HepG2 (cell line): ENCODE data around the gene SNRNP48. TPM values are rescaled to one million over a fixed set of nuclear protein-coding genes. Genes with fewer than 3 reads are reported as not detected.

Source experiments
- HCFC1 ChIP-seq: fragments of 150-350 bp; IDR thresholded peaks from 2 replicates; pipeline ENCODE4 v1.6.1; 2014; ENCODE audit warnings: low read depth, low read length
- HNF4G ChIP-seq, 2 experiments: sonication (generic) in 1 of 2; formaldehyde crosslinking in 1 of 2; IDR thresholded peaks; 2 replicates each; pipeline versions ENCODE4 v1.4.0 to v1.6.1; 2011 to 2020; ENCODE audit warnings: borderline replicate concordance in 2 of 2, low read depth in 2 of 2, mild to moderate bottlenecking in 2 of 2, low read length in 1 of 2, missing genetic modification reagents in 1 of 2, moderate library complexity in 1 of 2
- HOXA7 ChIP-seq: sonication (generic); formaldehyde crosslinking; IDR thresholded peaks from 2 replicates; pipeline ENCODE4 v1.8.1; 2022; ENCODE audit warnings: mild to moderate bottlenecking, missing genetic modification reagents, moderate library complexity
- MTA3 ChIP-seq: sonication (generic); formaldehyde crosslinking; IDR thresholded peaks from 2 replicates; pipeline ENCODE4 v1.4.0; 2020; ENCODE audit warnings: missing genetic modification reagents
- NCOR1 ChIP-seq: fragments of 200-600 bp; sonication (generic); IDR thresholded peaks from 2 replicates; pipeline ENCODE4 v1.7.0; 2017; ENCODE audit warnings: antibody characterized with exemption, low read length, borderline replicate concordance
- NFIC ChIP-seq: IDR thresholded peaks from 2 replicates; pipeline ENCODE4 v1.6.1; 2012; ENCODE audit warnings: mild to moderate bottlenecking, low read length, inconsistent platforms
- SAP130 ChIP-seq: IDR thresholded peaks from 2 replicates; pipeline ENCODE4 v1.6.1; 2016; ENCODE audit warnings: low read depth
- TOPORS ChIP-seq: sonication (generic); formaldehyde crosslinking; IDR thresholded peaks from 2 replicates; pipeline ENCODE4 v1.8.0; 2023; ENCODE audit warnings: mild to moderate bottlenecking, missing genetic modification reagents
- ZFP36L1 ChIP-seq: sonication (generic); formaldehyde crosslinking; IDR thresholded peaks from 2 replicates; pipeline ENCODE4 v1.8.0; 2022; ENCODE audit warnings: mild to moderate bottlenecking, missing genetic modification reagents, moderate library complexity
- ZKSCAN8 ChIP-seq: IDR thresholded peaks from 2 replicates; pipeline ENCODE4 v1.6.1; 2016; ENCODE audit warnings: borderline replicate concordance, missing genetic modification reagents, missing compliant biosample characterization
- ZNF44 ChIP-seq: sonication (generic); formaldehyde crosslinking; IDR thresholded peaks from 2 replicates; pipeline ENCODE4 v1.5.1; 2020; ENCODE audit warnings: mild to moderate bottlenecking, missing genetic modification reagents
- ZSCAN9 ChIP-seq: IDR thresholded peaks from 2 replicates; pipeline ENCODE4 v1.6.1; 2016; ENCODE audit warnings: borderline replicate concordance
- polyA plus RNA-seq, 8 experiments: library from polyadenylated mRNA; depleted of rRNA in 3 of 8; stranded (reverse) in 7 of 8; unstranded in 1 of 8; fragments of >200 nt; fragmentation: Illumina TruSeq in 4 of 8; extraction: Trizol in 4 of 8; gene quantifications; 2 replicates each; pipeline versions ENCODE4 v1.2.1 to v1.2.3, GENCODE V29; 2011 to 2016; ENCODE audit warnings: low read depth in 4 of 8, missing spikeins in 1 of 8, mixed read lengths in 1 of 8; ENCODE audit not compliant: insufficient read depth in 1 of 8
- total RNA-seq, 5 experiments: library from RNA; depleted of rRNA; stranded (reverse); fragments of >200 nt; fragmentation: Illumina TruSeq; extraction: Trizol; gene quantifications; 2 replicates each; pipeline ENCODE4 v1.2.3, GENCODE V29; 2016; ENCODE audit warnings: low read depth in 1 of 5
- TF ChIP-seq, protein P1 (sequence below): IDR thresholded peaks from 2 replicates; pipeline ENCODE4 v1.6.1; 2012; ENCODE audit warnings: low read length, improper control_type of control experiment
- TF ChIP-seq, protein P2 (sequence below): IDR thresholded peaks from 2 replicates; pipeline ENCODE4 v1.6.1; 2012; ENCODE audit warnings: low read depth, low read length, improper control_type of control experiment
- TF ChIP-seq, protein P3 (sequence below): sonication (generic); formaldehyde crosslinking; IDR thresholded peaks from 2 replicates; pipeline ENCODE4 v1.8.0; 2022; ENCODE audit warnings: missing genetic modification reagents, mild to moderate bottlenecking, inconsistent platforms, borderline replicate concordance
- TF ChIP-seq, protein P4 (sequence below): sonication (generic); formaldehyde crosslinking; IDR thresholded peaks from 2 replicates; pipeline ENCODE4 v1.8.1; 2022; ENCODE audit warnings: mild to moderate bottlenecking, missing genetic modification reagents
- TF ChIP-seq, protein P5 (sequence below): sonication (generic); formaldehyde crosslinking; IDR thresholded peaks from 2 replicates; pipeline ENCODE4 v1.8.1; 2022; ENCODE audit warnings: low read depth, mild to moderate bottlenecking, missing genetic modification reagents

The SNRNP48 gene
- total and polyA plus RNA-seq, 2 of the 13 experiments (the other 11 are each of a cell fraction or from before 2014, with no cell fraction given), result 17.5 to 47.5 TPM

DNA sequence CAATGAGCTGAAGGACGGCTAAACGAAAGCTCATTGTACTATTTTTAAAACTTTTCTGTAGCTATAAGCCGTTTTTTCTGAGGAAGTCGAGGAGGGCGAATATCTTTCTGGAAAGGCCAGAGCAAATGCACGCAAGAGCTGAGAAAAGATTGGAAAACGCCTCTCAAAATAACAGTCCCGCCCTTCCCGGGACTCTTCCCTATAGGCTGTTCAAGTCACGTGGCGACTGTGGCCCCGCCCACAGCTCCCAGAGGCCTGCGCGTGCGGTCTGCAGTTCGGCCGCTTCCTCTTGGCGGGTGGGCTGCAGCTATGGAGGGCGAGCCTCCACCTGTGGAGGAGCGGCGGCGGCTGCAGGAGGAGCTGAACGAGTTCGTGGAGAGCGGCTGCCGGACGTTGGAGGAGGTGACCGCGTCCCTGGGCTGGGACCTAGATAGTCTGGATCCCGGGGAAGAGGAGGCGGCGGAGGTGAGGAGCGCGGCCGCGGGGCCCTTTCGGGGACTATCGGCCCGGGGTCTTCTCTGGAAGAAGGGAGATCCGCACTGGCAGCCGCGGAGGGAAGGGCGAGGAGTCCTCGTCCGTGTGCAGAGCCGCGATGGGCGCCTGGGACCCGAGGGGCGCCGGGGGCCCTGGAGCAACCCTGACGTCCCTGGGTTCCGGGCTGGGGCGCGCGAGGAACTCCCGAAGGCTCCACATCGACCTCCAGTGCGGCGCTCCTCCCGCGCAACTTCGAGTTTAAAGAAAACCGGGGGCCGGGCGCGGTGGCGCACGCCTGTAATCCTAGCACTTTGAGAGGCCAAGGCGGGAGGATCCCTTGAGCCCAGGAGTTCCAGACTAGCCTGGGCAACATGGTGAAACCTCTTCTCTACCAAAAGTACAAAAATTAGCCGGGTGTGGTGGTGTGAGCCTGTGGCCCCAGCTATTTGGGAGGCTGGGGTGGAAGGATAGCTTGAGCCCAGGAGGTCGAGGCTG lies at the start of gene SNRNP48 (continued):
- TF ChIP-seq HCFC1 (no peak), MTA3 (no peak), HOXA7 (CRISPR knock-in tag) (no peak), ZKSCAN8 (CRISPR knock-in tag) (peak; percentile 62; the same call in 1 of the 2 replicates), TOPORS (no peak; the same call in 1 of the 2 replicates), NFIC (no peak), HNF4G (IDR thresholded peaks at IDR 0.05; ENCODE audit: borderline replicate concordance, low read depth, low read length) (no peak), HNF4G (CRISPR knock-in tag; IDR thresholded peaks at IDR 0.05; ENCODE audit: borderline replicate concordance, low read depth) (0 out of 2 replicates have a peak, but pooled peaks have one; percentile 34), ZFP36L1 (CRISPR knock-in tag) (0 out of 2 replicates have a peak, but pooled peaks have one; percentile 55), SAP130 (peak; percentile 96), NCOR1 (no peak), ZNF44 (no peak; the same call in 1 of the 2 replicates), ZSCAN9 (CRISPR knock-in tag) (peak; percentile 87)
- TF ChIP-seq, protein P1, sequence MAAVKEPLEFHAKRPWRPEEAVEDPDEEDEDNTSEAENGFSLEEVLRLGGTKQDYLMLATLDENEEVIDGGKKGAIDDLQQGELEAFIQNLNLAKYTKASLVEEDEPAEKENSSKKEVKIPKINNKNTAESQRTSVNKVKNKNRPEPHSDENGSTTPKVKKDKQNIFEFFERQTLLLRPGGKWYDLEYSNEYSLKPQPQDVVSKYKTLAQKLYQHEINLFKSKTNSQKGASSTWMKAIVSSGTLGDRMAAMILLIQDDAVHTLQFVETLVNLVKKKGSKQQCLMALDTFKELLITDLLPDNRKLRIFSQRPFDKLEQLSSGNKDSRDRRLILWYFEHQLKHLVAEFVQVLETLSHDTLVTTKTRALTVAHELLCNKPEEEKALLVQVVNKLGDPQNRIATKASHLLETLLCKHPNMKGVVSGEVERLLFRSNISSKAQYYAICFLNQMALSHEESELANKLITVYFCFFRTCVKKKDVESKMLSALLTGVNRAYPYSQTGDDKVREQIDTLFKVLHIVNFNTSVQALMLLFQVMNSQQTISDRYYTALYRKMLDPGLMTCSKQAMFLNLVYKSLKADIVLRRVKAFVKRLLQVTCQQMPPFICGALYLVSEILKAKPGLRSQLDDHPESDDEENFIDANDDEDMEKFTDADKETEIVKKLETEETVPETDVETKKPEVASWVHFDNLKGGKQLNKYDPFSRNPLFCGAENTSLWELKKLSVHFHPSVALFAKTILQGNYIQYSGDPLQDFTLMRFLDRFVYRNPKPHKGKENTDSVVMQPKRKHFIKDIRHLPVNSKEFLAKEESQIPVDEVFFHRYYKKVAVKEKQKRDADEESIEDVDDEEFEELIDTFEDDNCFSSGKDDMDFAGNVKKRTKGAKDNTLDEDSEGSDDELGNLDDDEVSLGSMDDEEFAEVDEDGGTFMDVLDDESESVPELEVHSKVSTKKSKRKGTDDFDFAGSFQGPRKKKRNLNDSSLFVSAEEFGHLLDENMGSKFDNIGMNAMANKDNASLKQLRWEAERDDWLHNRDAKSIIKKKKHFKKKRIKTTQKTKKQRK, result no peak
- TF ChIP-seq, protein P2, sequence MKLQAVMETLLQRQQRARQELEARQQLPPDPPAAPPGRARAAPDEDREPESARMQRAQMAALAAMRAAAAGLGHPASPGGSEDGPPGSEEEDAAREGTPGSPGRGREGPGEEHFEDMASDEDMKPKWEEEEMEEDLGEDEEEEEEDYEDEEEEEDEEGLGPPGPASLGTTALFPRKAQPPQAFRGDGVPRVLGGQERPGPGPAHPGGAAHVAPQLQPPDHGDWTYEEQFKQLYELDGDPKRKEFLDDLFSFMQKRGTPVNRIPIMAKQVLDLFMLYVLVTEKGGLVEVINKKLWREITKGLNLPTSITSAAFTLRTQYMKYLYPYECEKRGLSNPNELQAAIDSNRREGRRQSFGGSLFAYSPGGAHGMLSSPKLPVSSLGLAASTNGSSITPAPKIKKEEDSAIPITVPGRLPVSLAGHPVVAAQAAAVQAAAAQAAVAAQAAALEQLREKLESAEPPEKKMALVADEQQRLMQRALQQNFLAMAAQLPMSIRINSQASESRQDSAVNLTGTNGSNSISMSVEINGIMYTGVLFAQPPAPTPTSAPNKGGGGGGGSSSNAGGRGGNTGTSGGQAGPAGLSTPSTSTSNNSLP, result no peak
- TF ChIP-seq, protein P3, sequence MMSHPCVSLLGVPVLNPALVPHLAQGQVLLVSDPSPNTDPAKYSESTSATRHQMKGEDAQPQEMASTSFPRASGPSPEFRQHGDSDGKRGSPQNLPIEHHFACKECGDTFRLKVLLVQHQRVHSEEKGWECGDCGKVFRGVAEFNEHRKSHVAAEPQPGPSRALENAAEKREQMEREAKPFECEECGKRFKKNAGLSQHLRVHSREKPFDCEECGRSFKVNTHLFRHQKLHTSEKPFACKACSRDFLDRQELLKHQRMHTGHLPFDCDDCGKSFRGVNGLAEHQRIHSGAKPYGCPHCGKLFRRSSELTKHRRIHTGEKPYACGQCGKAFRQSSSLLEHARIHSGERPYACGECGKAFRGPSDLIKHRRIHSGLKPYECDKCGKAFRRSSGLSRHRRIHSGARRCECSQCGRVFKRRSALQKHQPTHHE, result peak; percentile 78
- TF ChIP-seq, protein P4, sequence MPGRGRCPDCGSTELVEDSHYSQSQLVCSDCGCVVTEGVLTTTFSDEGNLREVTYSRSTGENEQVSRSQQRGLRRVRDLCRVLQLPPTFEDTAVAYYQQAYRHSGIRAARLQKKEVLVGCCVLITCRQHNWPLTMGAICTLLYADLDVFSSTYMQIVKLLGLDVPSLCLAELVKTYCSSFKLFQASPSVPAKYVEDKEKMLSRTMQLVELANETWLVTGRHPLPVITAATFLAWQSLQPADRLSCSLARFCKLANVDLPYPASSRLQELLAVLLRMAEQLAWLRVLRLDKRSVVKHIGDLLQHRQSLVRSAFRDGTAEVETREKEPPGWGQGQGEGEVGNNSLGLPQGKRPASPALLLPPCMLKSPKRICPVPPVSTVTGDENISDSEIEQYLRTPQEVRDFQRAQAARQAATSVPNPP, result no peak
- TF ChIP-seq, protein P5, sequence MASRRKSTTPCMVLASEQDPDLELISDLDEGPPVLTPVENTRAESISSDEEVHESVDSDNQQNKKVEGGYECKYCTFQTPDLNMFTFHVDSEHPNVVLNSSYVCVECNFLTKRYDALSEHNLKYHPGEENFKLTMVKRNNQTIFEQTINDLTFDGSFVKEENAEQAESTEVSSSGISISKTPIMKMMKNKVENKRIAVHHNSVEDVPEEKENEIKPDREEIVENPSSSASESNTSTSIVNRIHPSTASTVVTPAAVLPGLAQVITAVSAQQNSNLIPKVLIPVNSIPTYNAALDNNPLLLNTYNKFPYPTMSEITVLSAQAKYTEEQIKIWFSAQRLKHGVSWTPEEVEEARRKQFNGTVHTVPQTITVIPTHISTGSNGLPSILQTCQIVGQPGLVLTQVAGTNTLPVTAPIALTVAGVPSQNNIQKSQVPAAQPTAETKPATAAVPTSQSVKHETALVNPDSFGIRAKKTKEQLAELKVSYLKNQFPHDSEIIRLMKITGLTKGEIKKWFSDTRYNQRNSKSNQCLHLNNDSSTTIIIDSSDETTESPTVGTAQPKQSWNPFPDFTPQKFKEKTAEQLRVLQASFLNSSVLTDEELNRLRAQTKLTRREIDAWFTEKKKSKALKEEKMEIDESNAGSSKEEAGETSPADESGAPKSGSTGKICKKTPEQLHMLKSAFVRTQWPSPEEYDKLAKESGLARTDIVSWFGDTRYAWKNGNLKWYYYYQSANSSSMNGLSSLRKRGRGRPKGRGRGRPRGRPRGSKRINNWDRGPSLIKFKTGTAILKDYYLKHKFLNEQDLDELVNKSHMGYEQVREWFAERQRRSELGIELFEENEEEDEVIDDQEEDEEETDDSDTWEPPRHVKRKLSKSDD (CRISPR knock-in tag), result no peak
